ENCODE data around the gene SLC2A9.

GRCh38 chr4:10006231-10006600 lies 15.1 kb downstream of the SLC2A9 start:
- TF ChIP-seq POLR2AphosphoS5 (IDR thresholded peaks at IDR 0.05; ENCODE audit: low read depth, low read length) (no peak), SIN3A (IDR thresholded peaks at IDR 0.05; ENCODE audit: borderline replicate concordance, insufficient read depth, low read length) (no peak), TAF1 (IDR thresholded peaks at IDR 0.05; ENCODE audit: borderline replicate concordance, insufficient read depth, low read length) (no peak)
- TF ChIP-seq, protein P1, sequence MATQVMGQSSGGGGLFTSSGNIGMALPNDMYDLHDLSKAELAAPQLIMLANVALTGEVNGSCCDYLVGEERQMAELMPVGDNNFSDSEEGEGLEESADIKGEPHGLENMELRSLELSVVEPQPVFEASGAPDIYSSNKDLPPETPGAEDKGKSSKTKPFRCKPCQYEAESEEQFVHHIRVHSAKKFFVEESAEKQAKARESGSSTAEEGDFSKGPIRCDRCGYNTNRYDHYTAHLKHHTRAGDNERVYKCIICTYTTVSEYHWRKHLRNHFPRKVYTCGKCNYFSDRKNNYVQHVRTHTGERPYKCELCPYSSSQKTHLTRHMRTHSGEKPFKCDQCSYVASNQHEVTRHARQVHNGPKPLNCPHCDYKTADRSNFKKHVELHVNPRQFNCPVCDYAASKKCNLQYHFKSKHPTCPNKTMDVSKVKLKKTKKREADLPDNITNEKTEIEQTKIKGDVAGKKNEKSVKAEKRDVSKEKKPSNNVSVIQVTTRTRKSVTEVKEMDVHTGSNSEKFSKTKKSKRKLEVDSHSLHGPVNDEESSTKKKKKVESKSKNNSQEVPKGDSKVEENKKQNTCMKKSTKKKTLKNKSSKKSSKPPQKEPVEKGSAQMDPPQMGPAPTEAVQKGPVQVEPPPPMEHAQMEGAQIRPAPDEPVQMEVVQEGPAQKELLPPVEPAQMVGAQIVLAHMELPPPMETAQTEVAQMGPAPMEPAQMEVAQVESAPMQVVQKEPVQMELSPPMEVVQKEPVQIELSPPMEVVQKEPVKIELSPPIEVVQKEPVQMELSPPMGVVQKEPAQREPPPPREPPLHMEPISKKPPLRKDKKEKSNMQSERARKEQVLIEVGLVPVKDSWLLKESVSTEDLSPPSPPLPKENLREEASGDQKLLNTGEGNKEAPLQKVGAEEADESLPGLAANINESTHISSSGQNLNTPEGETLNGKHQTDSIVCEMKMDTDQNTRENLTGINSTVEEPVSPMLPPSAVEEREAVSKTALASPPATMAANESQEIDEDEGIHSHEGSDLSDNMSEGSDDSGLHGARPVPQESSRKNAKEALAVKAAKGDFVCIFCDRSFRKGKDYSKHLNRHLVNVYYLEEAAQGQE (IDR thresholded peaks at IDR 0.05; ENCODE audit: insufficient read depth in 1 of 2, low read depth in 2 of 2, low read length in 2 of 2): no peak
